ENCODE data around the gene ZNF385D. TPM values are rescaled to one million over a fixed set of nuclear protein-coding genes. Genes with fewer than 3 reads are reported as not detected.

The ZNF385D gene
- total RNA-seq, 4 donors from 2014 or later: 0.41 to 5.0 (median 1.6) TPM

- Histone ChIP-seq H3K4me3 (no peak overlapping the region), H3K36me3 (no peaks in the 10 kb centered on the region), H3K27ac (no peak overlapping the region), H3K27me3 (no peaks in the 10 kb centered on the region), H3K4me1 (no peaks in the 10 kb centered on the region), H3K9me3 (no peaks in the 10 kb centered on the region)
- no peak for ATAC-seq
- in situ Hi-C loops (cut with MboI; ENCODE audit: low sequenced_read_pairs in 4 of 4) (no loop called here), intact Hi-C loops (cut with DNase I; ENCODE audit: low total_unique reads) (no loop called here)
- no peak for DNase-seq
- TF ChIP-seq CTCF (IDR thresholded peaks at IDR 0.05 in 4 of 5, conservative IDR thresholded peaks at IDR 0.05 in 1 of 5): no peak
- TF ChIP-seq POLR2A (IDR thresholded peaks at IDR 0.05): no peak
These were observed 378.7 kb downstream of the ZNF385D start for GRCh38 chr3:21372316-21372715.

Measured in gastrocnemius medialis (tissue), 4 donors.